Measurements from ENCODE around the gene BHLHE23. TPM values are rescaled to one million over a fixed set of nuclear protein-coding genes. Genes with fewer than 3 reads are reported as not detected.

BHLHE23 gene
- total RNA-seq, 3 donors from 2014 or later (not counting 1 experiment from before 2014, with no cell fraction given) = not detected

DNA sequence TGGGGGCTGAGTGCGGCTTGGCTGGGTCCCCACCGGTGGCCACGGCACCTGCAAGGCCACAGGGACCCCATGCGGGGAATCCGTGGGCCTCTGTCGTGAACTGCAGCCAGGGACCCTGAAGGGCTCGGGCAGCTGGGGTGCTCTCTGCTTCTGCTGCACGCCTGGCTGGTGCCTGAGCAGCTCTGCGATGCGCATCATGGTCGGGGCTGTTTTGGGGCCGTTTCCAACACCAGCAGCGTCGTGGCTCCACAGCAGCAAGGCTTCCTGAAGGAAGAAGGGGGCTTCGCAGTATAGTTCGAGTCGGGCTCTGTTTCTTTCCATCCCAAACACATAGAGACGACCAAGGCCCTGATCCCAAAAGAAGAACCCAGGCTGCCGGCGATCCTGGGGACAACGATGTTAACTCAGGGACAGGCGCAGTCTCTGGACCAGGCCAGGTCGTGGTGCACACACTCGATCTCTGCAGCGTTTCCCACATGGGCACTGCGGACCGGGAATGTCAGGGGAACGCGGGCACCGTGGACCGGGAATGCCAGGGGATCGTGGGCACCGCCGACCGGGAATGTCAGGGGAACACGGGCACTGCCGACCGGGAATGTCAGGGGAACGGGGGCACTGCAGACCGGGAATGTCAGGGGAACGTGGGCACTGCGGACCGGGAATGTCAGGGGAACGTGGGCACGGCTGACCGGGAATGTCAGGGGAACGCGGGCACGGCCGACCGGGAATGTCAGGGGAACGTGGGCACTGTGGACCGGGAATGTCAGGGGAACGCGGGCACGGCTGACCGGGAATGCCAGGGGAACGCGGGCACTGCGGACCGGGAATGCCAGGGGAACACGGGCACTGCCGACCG is 36.8 kb upstream of the BHLHE23 start:
- Mint-ChIP-seq H3K4me3 (no peak overlapping the region), H3K27ac (no peak overlapping the region), H3K27me3 (ENCODE audit: low read depth in 2 of 2) (peaks cover 20 to 36% of the 10 kb centered on the region in 2 donors), H3K36me3 (no peaks in the 10 kb centered on the region), H3K9me3 (no peaks in the 10 kb centered on the region), H3K4me1 (no peaks in the 10 kb centered on the region)
- H3K27ac ChIP-seq (ENCODE audit: low read length) = no peak overlapping the region
- no peak overlapping the region for H3K4me3 ChIP-seq (ENCODE audit: low read length)
- no peaks in the 10 kb centered on the region for H3K4me1 ChIP-seq (ENCODE audit: control insufficient read depth, insufficient read depth, low read length)
- TF ChIP-seq, protein P1, sequence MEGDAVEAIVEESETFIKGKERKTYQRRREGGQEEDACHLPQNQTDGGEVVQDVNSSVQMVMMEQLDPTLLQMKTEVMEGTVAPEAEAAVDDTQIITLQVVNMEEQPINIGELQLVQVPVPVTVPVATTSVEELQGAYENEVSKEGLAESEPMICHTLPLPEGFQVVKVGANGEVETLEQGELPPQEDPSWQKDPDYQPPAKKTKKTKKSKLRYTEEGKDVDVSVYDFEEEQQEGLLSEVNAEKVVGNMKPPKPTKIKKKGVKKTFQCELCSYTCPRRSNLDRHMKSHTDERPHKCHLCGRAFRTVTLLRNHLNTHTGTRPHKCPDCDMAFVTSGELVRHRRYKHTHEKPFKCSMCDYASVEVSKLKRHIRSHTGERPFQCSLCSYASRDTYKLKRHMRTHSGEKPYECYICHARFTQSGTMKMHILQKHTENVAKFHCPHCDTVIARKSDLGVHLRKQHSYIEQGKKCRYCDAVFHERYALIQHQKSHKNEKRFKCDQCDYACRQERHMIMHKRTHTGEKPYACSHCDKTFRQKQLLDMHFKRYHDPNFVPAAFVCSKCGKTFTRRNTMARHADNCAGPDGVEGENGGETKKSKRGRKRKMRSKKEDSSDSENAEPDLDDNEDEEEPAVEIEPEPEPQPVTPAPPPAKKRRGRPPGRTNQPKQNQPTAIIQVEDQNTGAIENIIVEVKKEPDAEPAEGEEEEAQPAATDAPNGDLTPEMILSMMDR (IDR thresholded peaks at IDR 0.05) = no peak
- H3K9me3 ChIP-seq (ENCODE audit: control insufficient read depth, insufficient read depth, low read length) = no peaks in the 10 kb centered on the region
- ATAC-seq (no peak), DNase-seq (no peak)
- no peaks in the 10 kb centered on the region for H3K36me3 ChIP-seq (ENCODE audit: control insufficient read depth, insufficient read depth, low read length)
- peaks cover 5% of the 10 kb centered on the region for H3K27me3 ChIP-seq (ENCODE audit: control insufficient read depth, insufficient read depth, low read length)
- intact Hi-C loops (cut with micrococcal nuclease) = no loop called here
- 92% methylated on average over 64 of the region's 64 CpGs for WGBS (ENCODE audit: insufficient coverage)

DNA sequence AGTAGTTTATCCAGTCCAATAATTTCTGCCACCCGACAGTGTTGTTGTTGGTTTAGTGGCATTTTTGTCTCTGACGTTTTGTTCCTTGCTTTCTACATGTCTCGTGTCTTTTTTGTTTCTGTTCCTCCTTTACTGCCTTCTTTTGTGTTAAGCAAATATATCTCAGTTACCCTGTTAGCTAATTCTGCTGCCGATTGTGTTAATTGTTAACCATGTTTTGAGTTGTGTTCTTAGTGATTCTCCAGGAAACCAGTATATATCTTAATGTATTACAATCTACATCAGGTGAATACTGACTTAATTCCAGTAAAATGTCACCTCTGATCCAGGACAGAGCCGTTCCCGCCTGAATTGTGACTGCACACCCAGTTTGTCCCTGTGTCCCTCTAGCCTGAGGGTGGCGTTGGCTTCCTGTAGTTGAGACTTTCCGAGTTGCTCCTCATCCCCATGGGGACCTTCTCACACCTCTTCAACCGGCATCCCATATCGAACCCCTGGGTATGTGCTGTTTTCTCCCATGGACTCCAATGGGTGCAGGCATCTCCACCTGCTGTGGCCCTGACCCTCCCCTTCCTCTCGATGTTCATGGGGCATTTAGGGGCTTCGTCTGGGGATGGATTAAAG is 35.8 kb upstream of the BHLHE23 start:
- Mint-ChIP-seq H3K36me3 (no peaks in the 10 kb centered on the region), H3K27me3 (ENCODE audit: low read depth in 2 of 2) (peaks cover 27 to 36% of the 10 kb centered on the region in 2 donors), H3K4me1 (no peaks in the 10 kb centered on the region), H3K4me3 (no peak overlapping the region), H3K9me3 (no peaks in the 10 kb centered on the region), H3K27ac (no peak overlapping the region)
- TF ChIP-seq, protein P1 (IDR thresholded peaks at IDR 0.05) = no peak
- H3K4me3 ChIP-seq (ENCODE audit: low read length) = no peak overlapping the region
- intact Hi-C loops (cut with micrococcal nuclease) = no loop called here
- no peak overlapping the region for H3K27ac ChIP-seq (ENCODE audit: low read length)
- H3K9me3 ChIP-seq (ENCODE audit: control insufficient read depth, insufficient read depth, low read length) = no peaks in the 10 kb centered on the region
- WGBS (ENCODE audit: insufficient coverage) = 75% methylated on average over 11 of the region's 12 CpGs
- ATAC-seq (no peak), DNase-seq (no peak)
- no peaks in the 10 kb centered on the region for H3K4me1 ChIP-seq (ENCODE audit: control insufficient read depth, insufficient read depth, low read length)
- H3K27me3 ChIP-seq (ENCODE audit: control insufficient read depth, insufficient read depth, low read length) = peaks cover 5% of the 10 kb centered on the region
- H3K36me3 ChIP-seq (ENCODE audit: control insufficient read depth, insufficient read depth, low read length) = no peaks in the 10 kb centered on the region

DNA sequence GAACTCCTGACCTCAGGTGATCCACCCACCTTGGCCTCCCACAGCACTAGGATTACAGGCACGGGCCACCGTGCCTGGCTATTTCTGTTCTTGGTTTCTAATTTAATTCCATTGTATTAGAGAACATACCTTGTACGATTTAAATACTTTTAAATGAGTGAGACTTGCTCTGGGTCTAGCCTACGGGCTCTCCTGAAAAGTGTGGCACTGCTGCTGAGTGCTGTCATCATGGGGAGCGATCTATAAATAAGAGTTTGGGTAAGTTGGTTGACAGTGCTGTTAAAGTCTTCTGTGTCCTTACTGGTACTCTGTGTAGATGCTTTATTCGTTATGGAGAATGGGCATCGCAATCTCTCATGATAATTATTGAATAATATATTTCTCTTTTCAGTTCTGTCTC is 35.0 kb upstream of the BHLHE23 start:
- peaks cover 5% of the 10 kb centered on the region for H3K27me3 ChIP-seq (ENCODE audit: control insufficient read depth, insufficient read depth, low read length)
- Mint-ChIP-seq H3K27ac (no peak overlapping the region), H3K4me3 (no peak overlapping the region), H3K4me1 (no peaks in the 10 kb centered on the region), H3K36me3 (no peaks in the 10 kb centered on the region), H3K27me3 (ENCODE audit: low read depth in 2 of 2) (peaks cover 29 to 36% of the 10 kb centered on the region in 2 donors), H3K9me3 (no peaks in the 10 kb centered on the region)
- TF ChIP-seq, protein P1 (IDR thresholded peaks at IDR 0.05) = no peak
- no peaks in the 10 kb centered on the region for H3K4me1 ChIP-seq (ENCODE audit: control insufficient read depth, insufficient read depth, low read length)
- WGBS (ENCODE audit: insufficient coverage) = 91% methylated on average over 5 of the region's 7 CpGs
- no peak overlapping the region for H3K27ac ChIP-seq (ENCODE audit: low read length)
- no peak for ATAC-seq
- intact Hi-C loops (cut with micrococcal nuclease) = no loop called here
- H3K9me3 ChIP-seq (ENCODE audit: control insufficient read depth, insufficient read depth, low read length) = no peaks in the 10 kb centered on the region
- H3K4me3 ChIP-seq (ENCODE audit: low read length) = no peak overlapping the region
- DNase-seq = no peak
- H3K36me3 ChIP-seq (ENCODE audit: control insufficient read depth, insufficient read depth, low read length) = no peaks in the 10 kb centered on the region

All from natural killer cell (primary cell).